ENCODE measurements around the gene MGAT4A. TPM values are rescaled to one million over a fixed set of nuclear protein-coding genes. Genes with fewer than 3 reads are reported as not detected.

The MGAT4A gene
- total RNA-seq, 1 donor from 2014 or later = 8.0 TPM

GRCh38 chr2:98637401-98638147, 93.4 kb downstream of the MGAT4A start:
- no peaks in the 10 kb centered on the region for H3K9me3 ChIP-seq
- H3K4me3 ChIP-seq = no peak overlapping the region
- H3K36me3 ChIP-seq = peaks cover 18 to 59% of the 10 kb centered on the region in 2 donors
- no peak overlapping the region for H3K27ac ChIP-seq
- intact Hi-C loops (cut with DNase I) = no loop called here
- DNase-seq (ENCODE audit: low spot score in 2 of 2) = no peak
- H3K4me1 ChIP-seq = no peaks in the 10 kb centered on the region
- no peaks in the 10 kb centered on the region for H3K27me3 ChIP-seq
- no peak for TF ChIP-seq CTCF (IDR thresholded peaks at IDR 0.05)

- Histone ChIP-seq H3K4me1 (no peaks in the 10 kb centered on the region), H3K27me3 (no peaks in the 10 kb centered on the region), H3K27ac (no peak overlapping the region), H3K4me3 (no peak overlapping the region), H3K36me3 (peaks cover 14 to 69% of the 10 kb centered on the region in 2 donors), H3K9me3 (no peaks in the 10 kb centered on the region)
- no peak for TF ChIP-seq CTCF (IDR thresholded peaks at IDR 0.05)
- no peak for DNase-seq (ENCODE audit: low spot score in 2 of 2)
- intact Hi-C loops (cut with DNase I) = no loop called here
Measured at GRCh38 chr2:98634406-98635092, 96.4 kb downstream of the MGAT4A start.

- no peak overlapping the region for H3K4me3 ChIP-seq
- no peaks in the 10 kb centered on the region for H3K4me1 ChIP-seq
- H3K27ac ChIP-seq = no peak overlapping the region
- no peaks in the 10 kb centered on the region for H3K27me3 ChIP-seq
- TF ChIP-seq CTCF (IDR thresholded peaks at IDR 0.05) = no peak
- DNase-seq (ENCODE audit: low spot score in 2 of 2) = no peak
- H3K9me3 ChIP-seq = no peaks in the 10 kb centered on the region
- H3K36me3 ChIP-seq = peaks cover 14 to 57% of the 10 kb centered on the region in 2 donors
- intact Hi-C loops (cut with DNase I) = no loop called here
Measured at GRCh38 chr2:98632351-98632750, 98.6 kb downstream of the MGAT4A start.

GRCh38 chr2:98623657-98624056, 107.3 kb downstream of the MGAT4A start:
- Histone ChIP-seq H3K4me1 (no peaks in the 10 kb centered on the region), H3K27me3 (no peaks in the 10 kb centered on the region), H3K36me3 (peaks cover 0 to 25% of the 10 kb centered on the region in 2 donors), H3K9me3 (no peaks in the 10 kb centered on the region), H3K4me3 (no peak overlapping the region), H3K27ac (no peak overlapping the region)
- TF ChIP-seq CTCF (IDR thresholded peaks at IDR 0.05) = no peak
- intact Hi-C loops (cut with DNase I) = no loop called here
- peak; percentile 31 to 74 for DNase-seq (ENCODE audit: low spot score in 2 of 2)

GRCh38 chr2:98617149-98617548, 113.8 kb downstream of the MGAT4A start:
- Histone ChIP-seq H3K9me3 (no peaks in the 10 kb centered on the region), H3K4me1 (no peaks in the 10 kb centered on the region), H3K27me3 (no peaks in the 10 kb centered on the region), H3K4me3 (no peak overlapping the region), H3K36me3 (peaks cover 28 to 84% of the 10 kb centered on the region in 2 donors), H3K27ac (no peak overlapping the region)
- no peak for TF ChIP-seq CTCF (IDR thresholded peaks at IDR 0.05)
- intact Hi-C loops (cut with DNase I) = no loop called here
- DNase-seq (ENCODE audit: low spot score in 2 of 2) = no peak
